Suppressor macrophage treated with lipopolysaccharide for 1 hour (primary cell): ENCODE measurements around the gene NR1I2.

Experiments used
- DNase-seq, 3 donors: peaks; one replicate each; pipeline ENCODE4 v3.0.0-alpha.2; 2020 to 2022

Gene NR1I2

GRCh38 chr3:119825820-119826219 lies 43.9 kb downstream of the NR1I2 start:
- DNase-seq: no peak

- DNase-seq: no peak
These were observed 45.1 kb downstream of the NR1I2 start for GRCh38 chr3:119826711-119827608.

GRCh38 chr3:119829420-119829819 lies 47.5 kb downstream of the NR1I2 start:
- DNase-seq: no peak

GRCh38 chr3:119831022-119831421 lies 49.1 kb downstream of the NR1I2 start:
- no peak for DNase-seq

- no peak for DNase-seq
These were observed 50.1 kb downstream of the NR1I2 start for GRCh38 chr3:119831941-119832371.

- DNase-seq: peak; percentile 51 to 64 (median 59)
These were observed 53.0 kb downstream of the NR1I2 start for GRCh38 chr3:119834754-119835370.

- peak in 2 of 3 donors; percentile 6 to 29 for DNase-seq
These were observed 53.7 kb downstream of the NR1I2 start for GRCh38 chr3:119835556-119835955.

- no peak for DNase-seq
These were observed 60.0 kb downstream of the NR1I2 start for GRCh38 chr3:119841808-119842471.

GRCh38 chr3:119849126-119849525 lies 67.2 kb downstream of the NR1I2 start:
- no peak for DNase-seq

- DNase-seq: no peak
These were observed 74.8 kb downstream of the NR1I2 start for GRCh38 chr3:119856695-119857094.

- DNase-seq: no peak
These were observed 77.1 kb downstream of the NR1I2 start for GRCh38 chr3:119858957-119859356.

- no peak for DNase-seq
These were observed 77.8 kb downstream of the NR1I2 start for GRCh38 chr3:119859728-119860127.

- DNase-seq: no peak
These were observed 79.8 kb downstream of the NR1I2 start for GRCh38 chr3:119861681-119862080.

- peak; percentile 25 to 63 (median 43) for DNase-seq
These were observed 80.7 kb downstream of the NR1I2 start for GRCh38 chr3:119862616-119863015.

- DNase-seq: no peak
These were observed 82.6 kb downstream of the NR1I2 start for GRCh38 chr3:119864476-119864875.
